ENCODE measurements around the gene OGFOD3. TPM values are rescaled to one million over a fixed set of nuclear protein-coding genes. Genes with fewer than 3 reads are reported as not detected.

The OGFOD3 gene
- total RNA-seq, 1 experiment from 2014 or later: 28.3 TPM

GRCh38 chr17:82446649-82447048, 28.3 kb upstream of the OGFOD3 start:
- no peak for DNase-seq (ENCODE audit: low spot score)

- DNase-seq (ENCODE audit: low spot score): no peak
Observed at GRCh38 chr17:82446124-82446523, 27.7 kb upstream of the OGFOD3 start.

- no peak for DNase-seq (ENCODE audit: low spot score)
Observed at GRCh38 chr17:82445542-82445941, 27.2 kb upstream of the OGFOD3 start.

- no peak for DNase-seq (ENCODE audit: low spot score)
Observed at GRCh38 chr17:82444941-82445521, 26.6 kb upstream of the OGFOD3 start.

GRCh38 chr17:82444284-82444893, 26.0 kb upstream of the OGFOD3 start:
- peak; percentile 8 for DNase-seq (ENCODE audit: low spot score)

GRCh38 chr17:82443465-82444283, 25.3 kb upstream of the OGFOD3 start:
- DNase-seq (ENCODE audit: low spot score): no peak

- DNase-seq (ENCODE audit: low spot score): no peak
Observed at GRCh38 chr17:82442643-82443464, 24.5 kb upstream of the OGFOD3 start.

- no peak for DNase-seq (ENCODE audit: low spot score)
Observed at GRCh38 chr17:82441691-82442487, 23.5 kb upstream of the OGFOD3 start.

GRCh38 chr17:82440991-82441627, 22.7 kb upstream of the OGFOD3 start:
- no peak for DNase-seq (ENCODE audit: low spot score)

- no peak for DNase-seq (ENCODE audit: low spot score)
Observed at GRCh38 chr17:82440469-82440981, 22.1 kb upstream of the OGFOD3 start.

GRCh38 chr17:82439829-82440365, 21.5 kb upstream of the OGFOD3 start:
- no peak for DNase-seq (ENCODE audit: low spot score)

- no peak for DNase-seq (ENCODE audit: low spot score)
Observed at GRCh38 chr17:82439194-82439828, 20.9 kb upstream of the OGFOD3 start.

GRCh38 chr17:82438401-82439193, 20.2 kb upstream of the OGFOD3 start:
- DNase-seq (ENCODE audit: low spot score): no peak

- DNase-seq (ENCODE audit: low spot score): no peak
Observed at GRCh38 chr17:82437325-82437668, 18.9 kb upstream of the OGFOD3 start.

GRCh38 chr17:82436601-82437324, 18.4 kb upstream of the OGFOD3 start:
- no peak for DNase-seq (ENCODE audit: low spot score)

GRCh38 chr17:82435601-82436583, 17.5 kb upstream of the OGFOD3 start:
- no peak for DNase-seq (ENCODE audit: low spot score)

GRCh38 chr17:82435103-82435502, 16.7 kb upstream of the OGFOD3 start:
- no peak for DNase-seq (ENCODE audit: low spot score)
